HUES64 (cell line): Measurements from ENCODE around the gene TMEM37.
A peak's percentile ranks its signal among the peaks of the same experiment; 100 is the strongest.

ENCODE experiments used
- H3K27ac ChIP-seq: 2 replicates; pipeline ENCODE4 v1.7.0; 2013; ENCODE audit warnings: low read depth, low read length, inconsistent platforms
- H3K27me3 ChIP-seq: 2 replicates; pipeline ENCODE4 v1.6.1; 2013; ENCODE audit warnings: mild to moderate bottlenecking, low read length; ENCODE audit not compliant: insufficient read depth
- H3K36me3 ChIP-seq: 2 replicates; pipeline ENCODE4 v1.6.1; 2013; ENCODE audit warnings: mild to moderate bottlenecking, low read length; ENCODE audit not compliant: insufficient read depth
- H3K4me1 ChIP-seq: 2 replicates; pipeline ENCODE4 v1.6.1; 2013; ENCODE audit warnings: mild to moderate bottlenecking, low read length, moderate library complexity; ENCODE audit not compliant: insufficient read depth
- H3K4me3 ChIP-seq: 2 replicates; pipeline ENCODE4 v1.5.1; 2013; ENCODE audit warnings: mild to moderate bottlenecking, low read length, moderate library complexity
- H3K9ac ChIP-seq: 2 replicates; pipeline ENCODE4 v1.6.1; 2013; ENCODE audit warnings: mild to moderate bottlenecking, low read depth, low read length
- H3K9me3 ChIP-seq: 2 replicates; pipeline ENCODE4 v1.6.1; 2013; ENCODE audit warnings: low read depth, low read length; ENCODE audit not compliant: insufficient read depth
- WGBS: fragments of 150-250, 120-280 bp; methylation state at CpG from one replicate; pipeline ENCODE4 v1.1.7; 2013; ENCODE audit warnings: missing lambda C conversion rate; 5-methylcytosine and 5-hydroxymethylcytosine counted together

Gene TMEM37

GRCh38 chr2:119426801-119427395 lies 4.8 kb upstream of the TMEM37 start:
- Histone ChIP-seq H3K27me3 (peaks cover under 1% of the 10 kb centered on the region; the same call in 1 of the 2 replicates), H3K4me3 (no peak overlapping the region), H3K4me1 (peaks cover 6% of the 10 kb centered on the region; the same call in 1 of the 2 replicates), H3K36me3 (no peaks in the 10 kb centered on the region), H3K9me3 (peaks cover 2% of the 10 kb centered on the region; the same call in 1 of the 2 replicates), H3K27ac (no peak overlapping the region), H3K9ac (no peak overlapping the region)
- 67% methylated on average over 12 of the region's 12 CpGs for WGBS

- Histone ChIP-seq H3K4me1 (peaks cover 6% of the 10 kb centered on the region; the same call in 1 of the 2 replicates), H3K4me3 (no peak overlapping the region), H3K9ac (no peak overlapping the region), H3K36me3 (no peaks in the 10 kb centered on the region), H3K9me3 (no peaks in the 10 kb centered on the region), H3K27me3 (peaks cover 9% of the 10 kb centered on the region), H3K27ac (no peak overlapping the region)
- WGBS = 79% methylated on average over 3 of the region's 3 CpGs
Measured at GRCh38 chr2:119427756-119428155, 3.9 kb upstream of the TMEM37 start.

DNA sequence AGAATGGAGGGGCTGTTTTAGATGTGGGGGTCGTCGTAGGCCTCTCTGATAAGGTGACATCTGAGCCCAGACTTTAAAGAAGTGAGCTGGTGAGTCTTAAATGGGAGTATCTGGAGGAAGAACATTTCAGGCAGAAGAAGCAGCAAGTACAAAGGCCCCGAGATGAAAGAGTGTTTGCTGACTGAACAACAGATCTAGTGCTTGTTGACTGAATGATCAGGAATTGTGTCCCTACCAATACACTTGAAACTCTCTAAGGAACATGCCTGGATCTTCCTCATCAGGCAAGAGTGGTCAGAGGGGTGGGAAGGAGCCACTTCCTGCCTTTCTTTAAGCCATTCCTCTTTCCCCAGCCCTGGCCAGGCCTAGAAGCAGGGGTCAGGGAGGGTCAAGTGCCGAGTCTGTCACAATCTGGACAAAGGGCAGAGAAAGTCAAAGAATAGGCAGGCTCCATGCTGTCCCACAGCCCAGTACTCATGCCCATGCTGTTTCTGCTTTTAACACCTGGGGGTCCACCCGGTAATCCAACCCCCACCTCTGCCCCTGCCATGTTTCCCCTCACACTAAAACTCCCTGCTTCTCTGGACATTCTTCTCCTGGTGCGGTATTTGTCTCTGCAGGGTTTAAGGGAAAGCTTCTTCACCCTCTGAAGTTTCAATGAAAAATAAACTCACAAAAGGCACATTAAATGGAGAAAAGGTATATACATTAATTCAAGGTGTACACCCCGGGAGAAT lies 3.0 kb upstream of the TMEM37 start:
- Histone ChIP-seq H3K27ac (no peak overlapping the region), H3K27me3 (peaks cover 12% of the 10 kb centered on the region), H3K36me3 (no peaks in the 10 kb centered on the region), H3K4me1 (peaks cover 11% of the 10 kb centered on the region; the same call in 1 of the 2 replicates), H3K9me3 (no peaks in the 10 kb centered on the region), H3K9ac (no peak overlapping the region), H3K4me3 (no peak overlapping the region)
- WGBS = 84% methylated on average over 7 of the region's 7 CpGs

DNA sequence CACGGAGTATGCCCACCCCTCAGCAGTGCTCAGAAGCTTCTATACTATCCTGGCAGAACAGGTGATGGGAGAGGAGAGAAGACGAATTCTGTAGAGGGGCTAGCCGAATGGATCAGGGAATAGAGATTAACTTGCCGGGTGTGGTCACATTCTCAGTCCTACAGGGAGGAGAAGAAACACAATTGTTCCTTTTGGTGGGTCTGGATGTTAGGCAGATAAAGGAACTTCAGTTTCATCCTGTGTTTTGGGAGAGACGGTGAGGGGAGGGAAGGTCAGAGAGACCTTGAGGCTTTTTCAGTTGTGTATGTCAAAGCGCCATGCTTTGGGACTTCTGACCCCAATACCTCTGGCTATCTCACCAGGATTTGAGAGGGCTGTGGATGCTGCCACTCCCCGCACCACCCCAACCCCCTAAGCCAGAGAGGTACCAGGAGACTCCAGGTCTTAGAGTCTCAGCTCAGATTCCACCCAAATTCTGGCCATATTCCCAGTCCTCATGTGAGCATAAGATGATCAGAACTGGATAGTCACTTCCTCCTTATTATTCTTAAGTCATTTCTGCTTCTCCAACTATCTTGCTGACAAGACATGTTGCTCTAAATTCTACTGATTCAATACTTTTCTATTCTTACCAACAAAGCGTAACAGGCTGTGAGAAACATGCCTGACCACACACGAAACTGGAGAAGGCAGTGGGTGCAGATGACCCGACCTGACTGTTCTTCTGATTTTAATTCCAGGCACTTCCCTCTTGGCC lies 2.3 kb upstream of the TMEM37 start:
- Histone ChIP-seq H3K9ac (no peak overlapping the region), H3K4me3 (no peak overlapping the region), H3K27me3 (peaks cover 12% of the 10 kb centered on the region), H3K36me3 (no peaks in the 10 kb centered on the region), H3K9me3 (no peaks in the 10 kb centered on the region), H3K27ac (no peak overlapping the region), H3K4me1 (peaks cover 12% of the 10 kb centered on the region; the same call in 1 of the 2 replicates)
- WGBS = 77% methylated on average over 10 of the region's 10 CpGs

DNA sequence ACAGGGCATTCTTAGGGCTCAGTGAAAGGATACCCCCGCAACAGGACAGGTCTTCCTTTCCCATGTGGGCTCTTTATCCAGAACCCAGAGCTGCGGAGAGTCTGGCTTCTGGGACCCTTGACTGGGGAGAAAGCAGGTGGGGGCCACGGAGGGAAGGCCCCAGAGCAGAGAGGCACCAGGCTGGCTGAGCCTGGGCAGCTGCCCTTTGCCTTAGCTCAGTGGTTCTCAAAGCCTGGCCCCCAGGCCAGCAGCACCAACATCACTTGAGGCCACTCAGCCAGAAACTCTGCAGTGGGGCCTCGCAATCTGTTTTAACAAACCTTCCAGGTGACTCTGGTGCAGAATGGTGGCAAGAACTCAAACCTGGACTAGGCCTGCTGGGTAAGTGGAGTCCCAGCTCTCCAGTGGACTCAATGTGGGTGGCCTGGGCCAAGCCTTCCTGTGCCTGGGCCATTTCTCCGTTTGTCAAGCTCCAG lies 1.6 kb upstream of the TMEM37 start:
- H3K9ac ChIP-seq = no peak overlapping the region
- H3K27ac ChIP-seq = no peak overlapping the region
- no peaks in the 10 kb centered on the region for H3K36me3 ChIP-seq
- H3K4me1 ChIP-seq = peaks cover 18% of the 10 kb centered on the region; the same call in 1 of the 2 replicates
- no peak overlapping the region for H3K4me3 ChIP-seq
- WGBS = 89% methylated on average over 5 of the region's 5 CpGs
- H3K27me3 ChIP-seq = peaks cover 12% of the 10 kb centered on the region
- no peaks in the 10 kb centered on the region for H3K9me3 ChIP-seq

- Histone ChIP-seq H3K9me3 (no peaks in the 10 kb centered on the region), H3K4me3 (peak overlapping the region; percentile 67), H3K9ac (peak overlapping the region; percentile 55), H3K36me3 (no peaks in the 10 kb centered on the region), H3K27me3 (peaks cover 12% of the 10 kb centered on the region), H3K27ac (peak overlapping the region; percentile 62; the same call in 1 of the 2 replicates), H3K4me1 (peaks cover 12% of the 10 kb centered on the region; the same call in 1 of the 2 replicates)
- WGBS = 9% methylated on average over 53 of the region's 53 CpGs
Measured at GRCh38 chr2:119431976-119432850, 559 bp downstream of the TMEM37 start.

GRCh38 chr2:119432851-119433522 lies 1.3 kb downstream of the TMEM37 start:
- Histone ChIP-seq H3K36me3 (no peaks in the 10 kb centered on the region), H3K27me3 (peaks cover 12% of the 10 kb centered on the region), H3K9me3 (no peaks in the 10 kb centered on the region), H3K27ac (no peak overlapping the region), H3K4me3 (peak overlapping the region; percentile 67), H3K4me1 (peaks cover 12% of the 10 kb centered on the region; the same call in 1 of the 2 replicates), H3K9ac (no peak overlapping the region)
- WGBS = 86% methylated on average over 17 of the region's 17 CpGs

GRCh38 chr2:119433636-119434327 lies 2.1 kb downstream of the TMEM37 start:
- H3K4me3 ChIP-seq = no peak overlapping the region
- no peaks in the 10 kb centered on the region for H3K9me3 ChIP-seq
- WGBS = 87% methylated on average over 8 of the region's 10 CpGs
- no peak overlapping the region for H3K9ac ChIP-seq
- no peaks in the 10 kb centered on the region for H3K36me3 ChIP-seq
- H3K4me1 ChIP-seq = peaks cover 12% of the 10 kb centered on the region; the same call in 1 of the 2 replicates
- H3K27ac ChIP-seq = no peak overlapping the region
- peaks cover 12% of the 10 kb centered on the region for H3K27me3 ChIP-seq

DNA sequence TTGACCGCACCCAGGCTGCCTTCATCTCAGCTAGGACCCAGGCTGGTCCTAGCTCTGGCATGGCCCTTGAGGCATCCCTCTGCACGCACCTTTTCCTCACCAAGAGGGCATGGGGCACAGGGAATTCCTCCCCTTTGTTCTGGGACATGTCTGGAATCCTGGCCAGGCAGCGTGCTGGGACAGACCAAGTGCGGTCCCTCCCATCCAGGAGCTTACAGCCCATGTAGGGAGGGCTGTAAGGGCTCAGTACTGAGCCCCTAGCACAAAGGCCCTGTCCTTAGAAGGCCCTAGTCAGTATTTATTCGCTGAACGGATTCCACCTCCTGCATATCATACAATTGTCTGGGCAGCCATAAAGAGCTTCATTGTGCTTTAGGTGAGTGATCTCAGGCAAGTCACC lies 3.0 kb downstream of the TMEM37 start:
- no peak overlapping the region for H3K27ac ChIP-seq
- 82% methylated on average over 6 of the region's 6 CpGs for WGBS
- no peak overlapping the region for H3K9ac ChIP-seq
- no peaks in the 10 kb centered on the region for H3K36me3 ChIP-seq
- H3K4me1 ChIP-seq = peaks cover 12% of the 10 kb centered on the region; the same call in 1 of the 2 replicates
- H3K4me3 ChIP-seq = no peak overlapping the region
- peaks cover 12% of the 10 kb centered on the region for H3K27me3 ChIP-seq
- H3K9me3 ChIP-seq = no peaks in the 10 kb centered on the region
